Right renal pelvis (tissue), 4 donors: ENCODE measurements around the gene XIST. TPM values are rescaled to one million over a fixed set of nuclear protein-coding genes. Genes with fewer than 3 reads are reported as not detected.
"Not testable (repeated sequence)": the region's sequence is repeated elsewhere in the genome, so short reads cannot be mapped to it uniquely, and the experiment has no call there.

ENCODE experiments used
- DNase-seq, 4 donors: peaks; one replicate each; pipeline ENCODE4 v3.0.0-alpha.2; 2013; ENCODE audit warnings: low read depth in 4 of 4, low spot score in 3 of 4, missing footprints in 1 of 4
- polyA plus RNA-seq, 4 donors: library from polyadenylated mRNA; unstranded; fragments of 120-200 nt; gene quantifications; one replicate each; pipeline ENCODE4 v1.2.1, GENCODE V29; 2013; ENCODE audit not compliant: insufficient read length in 4 of 4

Gene XIST
- polyA plus RNA-seq, 4 donors, result 0.11 to 0.32 (median 0.31) TPM; not detected in 1

DNA sequence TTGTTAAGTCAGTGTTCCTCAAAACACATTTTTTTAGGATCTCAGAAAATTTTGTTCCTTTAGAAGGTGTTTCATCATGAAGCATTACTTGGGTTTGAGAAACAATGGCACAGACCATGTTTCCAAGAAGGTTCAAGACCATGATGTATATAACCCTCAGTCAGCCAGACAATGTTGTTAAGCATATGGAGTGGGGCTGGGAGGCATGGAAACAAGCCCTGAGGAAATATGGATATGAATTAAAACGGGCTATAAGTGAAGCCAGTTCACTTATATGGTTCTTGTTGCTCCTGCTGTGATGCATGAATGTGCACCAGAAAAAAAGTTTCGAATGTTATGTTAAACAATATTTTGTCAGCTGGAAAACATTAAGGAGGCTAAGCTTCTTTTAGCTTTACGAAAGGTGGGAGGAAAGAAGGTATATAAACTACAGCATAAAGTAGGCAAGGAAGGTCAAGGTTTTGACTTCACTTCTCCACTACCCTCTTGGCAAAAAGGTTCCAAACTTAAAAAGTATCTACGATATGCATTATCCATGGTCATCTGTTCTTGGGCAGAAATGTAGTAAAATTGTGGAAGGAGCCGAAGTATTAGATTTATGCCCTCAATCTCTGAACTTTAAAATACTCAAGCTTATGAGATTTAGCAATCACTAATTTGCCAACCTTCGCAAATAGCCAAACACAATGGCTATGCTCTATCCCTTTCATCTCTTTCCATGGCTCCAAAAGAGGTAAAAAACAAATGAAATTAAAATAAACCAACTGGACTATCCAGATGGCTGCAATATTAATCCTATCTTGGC, 12.2 kb downstream of the XIST start:
- no peak for DNase-seq

- no peak for DNase-seq
These were observed 13.4 kb downstream of the XIST start for GRCh38 chrX:73839152-73839551.

DNA sequence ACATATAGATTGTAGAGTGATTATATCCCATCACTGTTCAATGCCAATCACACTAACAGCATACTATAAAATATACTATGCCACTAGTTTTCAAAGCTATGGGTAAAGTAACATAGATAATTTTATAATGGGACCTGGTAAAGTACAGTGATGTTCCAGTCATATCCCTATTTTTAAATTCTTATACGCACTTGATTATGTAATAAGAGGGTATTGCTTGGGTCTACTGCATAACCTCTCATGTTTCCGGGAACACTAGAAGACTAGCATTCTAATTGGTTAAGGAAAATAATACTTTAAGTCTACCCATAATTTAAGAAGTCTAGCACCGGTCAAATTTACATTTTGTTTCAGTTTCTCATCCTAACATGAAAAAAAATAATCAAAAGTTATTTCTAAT, 14.4 kb downstream of the XIST start:
- no peak for DNase-seq

DNA sequence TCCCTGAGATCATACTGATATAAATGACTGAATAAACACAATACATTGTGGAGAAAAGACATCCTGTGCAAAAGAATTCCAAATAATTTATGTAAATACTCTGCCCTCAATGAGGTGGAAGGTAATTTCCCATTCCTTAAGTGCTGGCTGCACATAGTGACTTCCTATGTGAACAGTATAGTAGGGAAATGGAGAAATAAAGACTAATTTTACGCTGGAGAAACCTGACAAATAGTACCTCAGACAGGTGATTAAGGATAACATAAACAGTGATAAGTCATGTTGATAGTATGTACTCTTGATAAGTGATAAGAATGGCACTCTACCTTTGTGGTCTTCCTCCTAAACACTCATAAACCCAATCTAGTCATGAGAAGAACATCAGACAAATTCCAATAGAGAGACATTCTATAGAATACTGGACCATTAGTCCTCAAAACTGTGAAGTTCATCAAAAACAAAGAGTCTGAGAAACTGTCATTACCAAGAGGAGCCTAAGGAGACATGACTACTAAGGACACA, 15.5 kb downstream of the XIST start:
- DNase-seq, result no peak

DNA sequence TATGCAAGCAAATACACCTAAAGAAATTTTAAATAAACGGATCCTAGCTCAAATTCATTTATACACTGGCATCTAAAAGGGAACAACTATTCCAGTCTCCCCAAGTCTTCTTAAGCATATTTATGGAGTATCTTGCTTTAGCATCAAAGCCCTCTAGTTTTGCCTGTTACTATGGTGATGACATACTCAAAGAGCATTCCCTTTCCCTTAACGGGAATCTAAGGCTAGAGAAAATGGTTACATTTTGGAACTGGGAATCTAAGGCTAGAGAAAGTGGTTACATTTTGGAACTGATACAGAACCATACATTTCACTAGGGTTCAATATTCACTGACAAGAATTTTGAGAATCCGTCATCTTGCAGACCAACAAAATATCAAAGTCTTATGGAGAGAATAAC, 18.3 kb downstream of the XIST start:
- DNase-seq, result no peak

DNA sequence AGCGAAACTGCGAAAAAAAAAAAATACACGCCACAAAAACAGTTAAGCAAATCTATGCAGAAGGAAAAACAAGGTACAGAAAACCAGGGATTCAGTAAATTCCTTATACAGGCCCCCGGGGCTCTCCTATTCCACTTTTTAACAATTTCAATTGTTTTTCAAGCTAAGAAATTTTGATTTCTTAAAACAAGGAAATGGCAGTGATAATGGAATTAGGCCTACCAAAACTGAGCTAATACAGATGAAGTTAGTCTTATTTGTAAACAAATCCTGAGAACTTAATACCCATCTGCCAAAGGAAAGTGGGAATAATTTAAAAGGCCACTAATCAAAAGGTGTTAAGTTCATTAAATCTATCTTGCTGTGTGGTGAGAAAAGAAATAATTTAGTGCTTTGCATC, 20.2 kb downstream of the XIST start:
- DNase-seq, result no peak

DNA sequence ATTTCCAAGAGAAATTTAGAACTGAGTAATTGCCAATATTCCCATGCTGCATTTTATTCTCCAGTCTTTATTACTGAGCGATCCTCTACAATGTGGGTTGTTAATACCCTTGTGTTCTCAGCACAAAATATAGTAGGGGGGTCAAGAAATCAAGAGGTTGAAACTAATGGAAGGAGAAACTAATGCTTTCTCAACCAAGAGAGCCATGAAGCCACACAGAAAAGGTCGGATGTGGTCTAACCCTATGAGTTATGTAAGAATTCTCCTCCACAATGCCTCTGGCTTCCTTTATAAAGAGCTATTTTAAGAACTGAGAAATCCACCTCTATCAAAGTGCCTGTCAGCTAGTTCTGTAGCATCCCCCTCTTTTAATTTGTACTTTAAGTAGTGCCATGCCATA, 21.0 kb downstream of the XIST start:
- DNase-seq, result no peak

- no peak for DNase-seq
These were observed 21.8 kb downstream of the XIST start for GRCh38 chrX:73830489-73831414.

DNA sequence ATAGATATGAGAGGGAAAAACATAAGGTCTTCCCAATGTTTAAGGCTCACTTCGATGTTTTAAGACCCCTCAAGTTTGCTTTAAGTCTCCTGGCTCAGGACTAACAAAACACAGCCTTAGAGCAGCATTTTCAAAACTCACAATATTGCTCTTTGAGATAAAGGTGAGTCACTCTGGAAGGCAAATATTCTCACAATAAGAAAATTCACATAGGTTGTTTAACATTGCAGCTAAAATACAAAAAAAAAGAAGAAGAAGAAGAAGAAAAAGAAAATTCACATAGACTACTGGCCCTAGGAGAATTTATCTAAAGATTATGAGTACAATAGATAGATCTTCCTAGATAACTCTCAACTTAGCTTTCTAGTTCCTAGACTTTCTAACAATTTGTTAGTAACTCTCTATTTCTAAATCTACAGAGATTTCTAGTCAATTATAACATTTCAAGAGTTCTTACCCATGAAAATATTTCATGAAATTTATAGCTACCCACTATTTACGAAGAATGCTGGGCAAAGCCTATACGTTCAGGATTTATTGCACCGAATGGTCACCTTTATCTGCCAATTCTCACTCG, 22.5 kb downstream of the XIST start:
- no peak for DNase-seq

DNA sequence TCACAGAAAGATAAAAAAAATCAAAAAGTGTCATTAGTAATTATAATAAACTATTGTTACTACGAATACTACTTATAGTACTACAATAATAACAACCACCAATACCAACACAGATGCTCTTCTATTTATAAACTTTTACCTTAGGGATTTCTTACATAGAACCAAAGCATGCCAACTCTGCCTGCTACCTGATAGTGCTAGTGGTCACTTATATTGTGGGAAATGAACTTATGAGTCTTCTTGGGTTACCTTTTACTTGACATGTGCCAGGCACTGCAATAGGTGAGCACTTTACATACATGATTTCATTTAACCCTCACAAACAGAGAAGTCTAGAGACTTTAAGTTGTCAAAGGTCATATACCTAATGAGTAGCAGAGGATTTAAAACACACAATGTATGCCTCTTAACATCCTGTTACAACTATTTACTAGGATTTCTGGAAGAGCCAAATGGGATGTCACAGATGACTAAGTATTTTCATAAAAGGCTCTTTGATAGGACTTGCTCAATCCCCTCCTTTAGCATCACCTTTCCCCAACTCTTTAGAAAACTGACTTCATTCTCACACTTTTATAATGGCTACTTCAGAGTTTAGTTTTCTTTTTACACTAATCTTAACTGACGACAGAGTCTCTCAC, 24.3 kb downstream of the XIST start:
- no peak for DNase-seq

DNA sequence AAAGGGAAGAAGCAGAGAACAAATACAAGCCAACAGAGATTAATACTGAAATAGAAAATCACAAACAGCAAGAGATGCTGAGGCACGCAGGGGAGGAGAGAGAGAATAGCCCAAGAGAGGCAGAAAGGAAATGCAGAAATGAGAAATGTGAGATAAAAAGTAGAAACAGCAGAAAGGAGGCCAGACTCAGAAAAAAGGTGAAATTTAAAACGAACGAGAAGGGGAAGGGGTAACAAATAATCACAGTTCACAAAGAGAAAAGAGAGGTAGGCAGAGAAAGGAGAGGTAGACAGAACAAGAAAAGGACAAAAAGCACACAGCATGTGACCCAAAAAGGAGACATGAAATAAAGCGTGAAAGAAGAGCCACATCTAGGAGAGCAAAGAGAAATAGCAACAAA, 25.1 kb downstream of the XIST start:
- DNase-seq, result no peak

- no peak for DNase-seq
These were observed 25.5 kb downstream of the XIST start for GRCh38 chrX:73826996-73827395.

DNA sequence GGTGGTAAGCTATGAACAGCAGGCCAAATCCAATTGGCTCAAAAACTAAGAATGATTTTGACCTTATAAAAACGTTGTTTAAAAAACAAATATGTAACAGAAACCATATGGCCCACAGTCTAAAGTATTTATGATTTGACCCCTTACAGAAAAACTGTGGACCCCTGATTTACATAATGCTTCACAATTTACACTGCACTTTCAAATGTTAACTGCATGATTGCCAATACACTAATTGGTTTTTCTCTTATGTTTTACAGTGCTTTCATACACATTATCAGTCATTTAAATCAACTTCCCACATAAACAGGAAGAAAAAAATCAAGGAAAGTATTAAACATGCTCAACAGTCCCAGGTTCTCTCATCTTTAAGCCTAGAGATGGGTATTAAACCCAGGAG, 26.9 kb downstream of the XIST start:
- no peak for DNase-seq

- no peak for DNase-seq
These were observed 29.0 kb downstream of the XIST start for GRCh38 chrX:73823473-73824004.

DNA sequence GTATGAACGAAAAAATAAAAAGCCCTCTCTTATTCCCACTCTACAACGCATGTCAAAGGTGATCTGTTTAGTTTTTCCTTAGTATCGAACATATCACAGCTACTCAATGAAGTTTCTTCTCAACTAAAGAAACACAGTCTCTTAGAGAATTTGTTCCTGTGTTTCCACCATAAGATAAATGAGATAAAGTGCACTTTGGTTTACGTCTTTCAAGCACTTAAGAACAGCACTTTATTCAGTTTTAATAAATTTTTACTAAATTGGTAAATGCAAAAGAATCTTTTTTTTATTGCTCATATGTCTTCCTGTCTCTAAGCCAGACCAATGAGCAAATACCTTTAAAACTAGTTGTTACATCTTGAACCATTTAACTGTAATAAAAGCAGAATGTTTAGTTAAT, 29.7 kb downstream of the XIST start:
- DNase-seq, result no peak

DNA sequence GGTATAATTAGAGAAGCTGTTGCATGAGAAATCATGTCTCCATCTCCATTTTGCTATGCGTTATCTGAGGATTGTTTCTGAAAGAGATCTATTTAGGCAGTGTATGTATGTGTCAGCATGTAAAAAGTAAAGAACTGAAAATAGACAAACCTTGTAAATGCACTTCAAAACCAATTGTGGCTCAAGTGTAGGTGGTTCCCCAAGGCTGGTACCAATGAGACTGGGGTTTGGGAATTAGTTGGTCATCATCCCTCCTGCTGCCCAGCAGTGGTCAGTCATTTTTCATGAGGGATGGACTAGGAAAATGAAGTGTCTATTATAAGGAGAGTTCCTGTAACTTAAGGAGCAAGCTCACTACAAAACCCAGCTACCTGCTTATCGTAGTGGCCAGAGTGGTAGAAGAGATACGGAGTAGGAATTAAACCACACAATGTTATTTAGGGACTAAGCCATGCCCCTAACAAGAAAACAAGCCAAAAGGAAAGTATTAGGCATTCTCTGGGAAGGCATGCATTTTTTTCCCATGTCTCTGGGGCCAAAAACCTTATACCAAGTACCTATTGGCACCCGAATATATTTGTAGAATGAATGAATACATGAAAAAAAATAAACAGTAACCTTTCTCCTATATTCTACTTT, 30.5 kb downstream of the XIST start:
- no peak for DNase-seq

GRCh38 chrX:73819864-73820558, 32.5 kb downstream of the XIST start:
- not testable (repeated sequence) for DNase-seq

- no peak for DNase-seq
These were observed 34.1 kb downstream of the XIST start for GRCh38 chrX:73818200-73819116.
